H9 (cell line): ENCODE data around the gene FAM163B. TPM values are rescaled to one million over a fixed set of nuclear protein-coding genes. Genes with fewer than 3 reads are reported as not detected.

Experiments used
- DNase-seq: peaks from one replicate; pipeline ENCODE4 v3.0.0-alpha.2; 2017
- H2AFZ ChIP-seq: one replicate; pipeline ENCODE4 v1.6.1; 2013; ENCODE audit warnings: mild to moderate bottlenecking, low read length, control low read depth, moderate library complexity
- H2AK5ac ChIP-seq: 2 replicates; pipeline ENCODE4 v1.6.1; 2013; ENCODE audit warnings: low read length, control low read depth, mixed read lengths; ENCODE audit not compliant: insufficient read length
- H2BK120ac ChIP-seq: one replicate; pipeline ENCODE4 v1.6.1; 2013; ENCODE audit warnings: low read depth, mild to moderate bottlenecking, low read length, control low read depth, inconsistent platforms; ENCODE audit not compliant: poor library complexity, severe bottlenecking
- H2BK12ac ChIP-seq: 2 replicates; pipeline ENCODE4 v1.6.1; 2013; ENCODE audit warnings: low read length, control low read depth, mixed read lengths, low read depth; ENCODE audit not compliant: insufficient read length
- H2BK15ac ChIP-seq: 2 replicates; pipeline ENCODE4 v1.6.1; 2013; ENCODE audit warnings: low read depth, low read length, control low read depth
- H2BK20ac ChIP-seq: one replicate; pipeline ENCODE4 v1.6.1; 2013; ENCODE audit warnings: low read depth, mild to moderate bottlenecking, low read length, control low read depth, inconsistent platforms; ENCODE audit not compliant: poor library complexity, severe bottlenecking
- H2BK5ac ChIP-seq: 2 replicates; pipeline ENCODE4 v1.6.1; 2013; ENCODE audit warnings: low read length, control low read depth, mixed read lengths; ENCODE audit not compliant: insufficient read length
- H3K14ac ChIP-seq: 2 replicates; pipeline ENCODE4 v1.6.1; 2013; ENCODE audit warnings: low read length, control low read depth; ENCODE audit not compliant: insufficient read depth
- H3K18ac ChIP-seq: 2 replicates; pipeline ENCODE4 v1.6.1; 2013; ENCODE audit warnings: low read depth, mild to moderate bottlenecking, mixed read lengths, low read length, control low read depth; ENCODE audit not compliant: insufficient read length
- H3K23ac ChIP-seq: 2 replicates; pipeline ENCODE4 v1.6.1; 2013; ENCODE audit warnings: low read length, control low read depth, mixed read lengths, low read depth; ENCODE audit not compliant: insufficient read length
- H3K23me2 ChIP-seq: 2 replicates; pipeline ENCODE4 v1.6.1; 2013; ENCODE audit warnings: low read depth, mild to moderate bottlenecking, mixed read lengths, low read length, control low read depth; ENCODE audit not compliant: insufficient read length, poor library complexity, severe bottlenecking
- H3K27ac ChIP-seq: 2 replicates; pipeline ENCODE4 v1.5.1; 2013; ENCODE audit warnings: low read length, control low read depth, mixed read lengths, low read depth; ENCODE audit not compliant: insufficient read length
- H3K27me3 ChIP-seq: 2 replicates; pipeline ENCODE4 v1.6.1; 2013; ENCODE audit warnings: low read length, control low read depth, inconsistent platforms; ENCODE audit not compliant: insufficient read depth
- H3K4ac ChIP-seq: 2 replicates; pipeline ENCODE4 v1.6.1; 2013; ENCODE audit warnings: low read depth, mild to moderate bottlenecking, control low read depth, inconsistent platforms, low read length, moderate library complexity
- H3K4me1 ChIP-seq: 2 replicates; pipeline ENCODE4 v1.6.1; 2013; ENCODE audit warnings: low read length, control low read depth, inconsistent platforms; ENCODE audit not compliant: insufficient read depth
- H3K4me2 ChIP-seq: 2 replicates; pipeline ENCODE4 v1.6.1; 2013; ENCODE audit warnings: low read length, control low read depth, mixed read lengths; ENCODE audit not compliant: insufficient read length, insufficient read depth
- H3K56ac ChIP-seq: 2 replicates; pipeline ENCODE4 v1.6.1; 2013; ENCODE audit warnings: low read depth, mild to moderate bottlenecking, mixed read lengths, low read length, control low read depth; ENCODE audit not compliant: insufficient read length
- H3K79me1 ChIP-seq: 2 replicates; pipeline ENCODE4 v1.6.1; 2013; ENCODE audit warnings: low read depth, mild to moderate bottlenecking, moderate library complexity, low read length, control low read depth, inconsistent platforms; ENCODE audit not compliant: insufficient read depth, poor library complexity, severe bottlenecking
- H3K79me2 ChIP-seq: 2 replicates; pipeline ENCODE4 v1.6.1; 2013; ENCODE audit warnings: low read length, control low read depth, inconsistent platforms; ENCODE audit not compliant: insufficient read depth
- H3K9ac ChIP-seq: 2 replicates; pipeline ENCODE4 v1.6.1; 2013; ENCODE audit warnings: low read length, control low read depth, mixed read lengths; ENCODE audit not compliant: insufficient read length; ENCODE audit errors: extremely low read depth
- H3K9me3 ChIP-seq: one replicate; pipeline ENCODE4 v1.6.1; 2013; ENCODE audit warnings: low read depth, low read length, inconsistent platforms; ENCODE audit not compliant: control insufficient read depth
- H3T11ph ChIP-seq: one replicate; pipeline ENCODE4 v1.6.1; 2013; ENCODE audit warnings: mild to moderate bottlenecking, low read length, control low read depth, inconsistent platforms
- H4K20me1 ChIP-seq: one replicate; pipeline ENCODE4 v1.6.1; 2013; ENCODE audit not compliant: control insufficient read depth, insufficient read length, insufficient read depth
- H4K5ac ChIP-seq: 2 replicates; pipeline ENCODE4 v1.6.1; 2013; ENCODE audit warnings: low read depth, mild to moderate bottlenecking, mixed read lengths, low read length, control low read depth; ENCODE audit not compliant: insufficient read length
- H4K8ac ChIP-seq: replicated peaks from 2 replicates; pipeline ENCODE4 v1.6.1; 2013; ENCODE audit warnings: low read length, control low read depth, mixed read lengths, low read depth; ENCODE audit not compliant: insufficient read length
- H4K91ac ChIP-seq: 2 replicates; pipeline ENCODE4 v1.6.1; 2013; ENCODE audit warnings: low read depth, mild to moderate bottlenecking, moderate library complexity, mixed read lengths, low read length, control low read depth; ENCODE audit not compliant: insufficient read length
- H3K27ac Mint-ChIP-seq, 3 experiments: 2 replicates in 2 of 3; 3 replicates in 1 of 3; pipeline ENCODE4 v1.8.0; 2020 to 2021; ENCODE audit warnings: mixed read lengths in 3 of 3, mild to moderate bottlenecking in 1 of 3, moderate library complexity in 1 of 3
- H3K27me3 Mint-ChIP-seq: 2 replicates; pipeline ENCODE4 v1.8.0; 2021; ENCODE audit warnings: low read depth, mild to moderate bottlenecking, moderate library complexity, mixed read lengths
- H3K36me3 Mint-ChIP-seq, 3 experiments: 2 replicates in 2 of 3; 3 replicates in 1 of 3; pipeline ENCODE4 v1.8.0; 2020 to 2021; ENCODE audit warnings: low read depth in 3 of 3, mixed read lengths in 3 of 3; ENCODE audit not compliant: insufficient read depth in 1 of 3
- H3K4me1 Mint-ChIP-seq, 2 experiments: 2 replicates each; pipeline ENCODE4 v1.8.0; 2020; ENCODE audit warnings: mixed read lengths in 2 of 2
- H3K4me3 Mint-ChIP-seq, 2 experiments: 2 replicates in 1 of 2; 3 replicates in 1 of 2; pipeline ENCODE4 v1.8.0; 2020 to 2021; ENCODE audit warnings: mild to moderate bottlenecking in 2 of 2, mixed read lengths in 2 of 2, moderate library complexity in 1 of 2
- H3K9me3 Mint-ChIP-seq, 2 experiments: 2 replicates in 1 of 2; 3 replicates in 1 of 2; pipeline ENCODE4 v1.8.0; 2020; ENCODE audit warnings: mild to moderate bottlenecking in 2 of 2, mixed read lengths in 2 of 2, moderate library complexity in 1 of 2
- WGBS: extraction: QIAGEN DNeasy Blood & Tissue Kit; methylation state at CpG from one replicate; pipeline ENCODE4 v1.1.7; 2013; ENCODE audit warnings: missing lambda C conversion rate, low lambda C conversion rate, mixed read lengths; ENCODE audit not compliant: insufficient read length; ENCODE audit errors: extremely low coverage; 5-methylcytosine and 5-hydroxymethylcytosine counted together
- total RNA-seq: library from RNA; stranded (reverse); gene quantifications from 2 replicates; pipeline ENCODE4 v1.2.1, GENCODE V29; 2021
- TF ChIP-seq, protein P1 (sequence below): fragments of 200-600 bp; sonication (generic); conservative IDR thresholded peaks from 3 replicates; pipeline ENCODE4 v1.8.0; 2021; ENCODE audit warnings: antibody characterized with exemption, mild to moderate bottlenecking

Gene FAM163B
- total RNA-seq, 1 experiment from 2014 or later, result 0.39 TPM

DNA sequence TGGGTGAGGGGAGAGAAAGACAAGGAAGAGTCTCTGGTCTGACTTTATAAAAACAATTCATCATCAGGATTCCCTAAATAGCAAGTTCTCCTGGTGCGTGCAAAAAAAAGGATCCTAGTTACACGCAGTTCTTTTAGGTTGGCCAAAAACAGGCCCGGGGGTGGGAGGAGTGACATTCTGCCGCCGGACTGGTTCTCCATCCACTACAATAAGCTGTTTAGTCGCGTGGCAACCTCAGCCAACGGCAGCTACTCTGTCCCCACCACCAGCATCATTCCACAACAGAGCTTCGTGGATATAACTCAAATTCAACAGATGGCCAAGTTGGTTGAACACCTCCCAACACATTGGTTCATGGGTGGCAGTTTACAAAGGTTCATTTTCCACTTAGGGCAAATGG, 2.9 kb upstream of the FAM163B start:
- H2BK5ac ChIP-seq, result no peak overlapping the region

More for the DNA sequence above, 2.9 kb upstream of the FAM163B start:
- Histone ChIP-seq H3K79me2 (no peaks in the 10 kb centered on the region), H4K8ac (no peak overlapping the region), H3K18ac (no peak overlapping the region), H2BK120ac (no peak overlapping the region), H2BK12ac (no peak overlapping the region), H2BK20ac (no peak overlapping the region), H3T11ph (no peak overlapping the region), H3K9me3 (no peaks in the 10 kb centered on the region), H3K4me1 (no peaks in the 10 kb centered on the region), H3K14ac (no peak overlapping the region), H3K79me1 (no peaks in the 10 kb centered on the region), H3K56ac (no peak overlapping the region), H3K27ac (no peak overlapping the region), H3K27me3 (peaks cover 8% of the 10 kb centered on the region; the same call in 1 of the 2 replicates), H2BK15ac (no peak overlapping the region), H3K23me2 (peaks cover 3% of the 10 kb centered on the region), H3K9ac (no peak overlapping the region), H3K4me2 (no peak overlapping the region), H2AK5ac (no peak overlapping the region), H3K4ac (no peak overlapping the region), H2AFZ (no peak overlapping the region), H4K91ac (no peak overlapping the region), H4K20me1 (no peaks in the 10 kb centered on the region), H3K23ac (no peak overlapping the region), H4K5ac (no peak overlapping the region)
- WGBS, result no CpG with 5 or more reads among the region's 9 CpGs
- H3K4me3 Mint-ChIP-seq, result no peak overlapping the region; a peak in 1 of 5 replicates
- peaks cover 81% of the 10 kb centered on the region for H3K27me3 Mint-ChIP-seq
- H3K9me3 Mint-ChIP-seq, result no peaks in the 10 kb centered on the region; a peak in 1 of 5 replicates
- no peak for DNase-seq
- H3K36me3 Mint-ChIP-seq, result no peaks in the 10 kb centered on the region
- TF ChIP-seq, protein P1, sequence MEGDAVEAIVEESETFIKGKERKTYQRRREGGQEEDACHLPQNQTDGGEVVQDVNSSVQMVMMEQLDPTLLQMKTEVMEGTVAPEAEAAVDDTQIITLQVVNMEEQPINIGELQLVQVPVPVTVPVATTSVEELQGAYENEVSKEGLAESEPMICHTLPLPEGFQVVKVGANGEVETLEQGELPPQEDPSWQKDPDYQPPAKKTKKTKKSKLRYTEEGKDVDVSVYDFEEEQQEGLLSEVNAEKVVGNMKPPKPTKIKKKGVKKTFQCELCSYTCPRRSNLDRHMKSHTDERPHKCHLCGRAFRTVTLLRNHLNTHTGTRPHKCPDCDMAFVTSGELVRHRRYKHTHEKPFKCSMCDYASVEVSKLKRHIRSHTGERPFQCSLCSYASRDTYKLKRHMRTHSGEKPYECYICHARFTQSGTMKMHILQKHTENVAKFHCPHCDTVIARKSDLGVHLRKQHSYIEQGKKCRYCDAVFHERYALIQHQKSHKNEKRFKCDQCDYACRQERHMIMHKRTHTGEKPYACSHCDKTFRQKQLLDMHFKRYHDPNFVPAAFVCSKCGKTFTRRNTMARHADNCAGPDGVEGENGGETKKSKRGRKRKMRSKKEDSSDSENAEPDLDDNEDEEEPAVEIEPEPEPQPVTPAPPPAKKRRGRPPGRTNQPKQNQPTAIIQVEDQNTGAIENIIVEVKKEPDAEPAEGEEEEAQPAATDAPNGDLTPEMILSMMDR, result no peak
- no peak overlapping the region for H3K27ac Mint-ChIP-seq
- peaks cover 6 to 20% of the 10 kb centered on the region in 2 experiments for H3K4me1 Mint-ChIP-seq
